ENCODE data around the gene ACAN.

The ACAN gene

GRCh38 chr15:88843334-88843733 is 40.1 kb downstream of the ACAN start:
- DNase-seq (ENCODE audit: low spot score) = no peak

- DNase-seq (ENCODE audit: low spot score) = no peak
These were observed 41.6 kb downstream of the ACAN start for GRCh38 chr15:88844749-88845386.

- DNase-seq (ENCODE audit: low spot score) = no peak
These were observed 42.4 kb downstream of the ACAN start for GRCh38 chr15:88845616-88846015.

- no peak for DNase-seq (ENCODE audit: low spot score)
These were observed 43.9 kb downstream of the ACAN start for GRCh38 chr15:88847144-88847543.

GRCh38 chr15:88848203-88848602 is 45.0 kb downstream of the ACAN start:
- DNase-seq (ENCODE audit: low spot score) = no peak

GRCh38 chr15:88849376-88850072 is 46.3 kb downstream of the ACAN start:
- DNase-seq (ENCODE audit: low spot score) = no peak

- DNase-seq (ENCODE audit: low spot score) = no peak
These were observed 49.2 kb downstream of the ACAN start for GRCh38 chr15:88852476-88852875.

GRCh38 chr15:88858934-88859333 is 55.7 kb downstream of the ACAN start:
- no peak for DNase-seq (ENCODE audit: low spot score)

GRCh38 chr15:88859550-88859949 is 56.3 kb downstream of the ACAN start:
- DNase-seq (ENCODE audit: low spot score) = no peak

GRCh38 chr15:88860212-88860611 is 57.0 kb downstream of the ACAN start:
- DNase-seq (ENCODE audit: low spot score) = no peak

GRCh38 chr15:88863412-88863811 is 60.2 kb downstream of the ACAN start:
- no peak for DNase-seq (ENCODE audit: low spot score)

GRCh38 chr15:88864861-88865497 is 61.7 kb downstream of the ACAN start:
- DNase-seq (ENCODE audit: low spot score) = no peak

- DNase-seq (ENCODE audit: low spot score) = no peak
These were observed 62.4 kb downstream of the ACAN start for GRCh38 chr15:88865498-88866099.

- no peak for DNase-seq (ENCODE audit: low spot score)
These were observed 63.2 kb downstream of the ACAN start for GRCh38 chr15:88866295-88866881.

GRCh38 chr15:88871313-88871712 is 68.1 kb downstream of the ACAN start:
- no peak for DNase-seq (ENCODE audit: low spot score)

GRCh38 chr15:88872106-88872505 is 68.9 kb downstream of the ACAN start:
- DNase-seq (ENCODE audit: low spot score) = no peak

- DNase-seq (ENCODE audit: low spot score) = no peak
These were observed 69.5 kb downstream of the ACAN start for GRCh38 chr15:88872706-88873105.

- no peak for DNase-seq (ENCODE audit: low spot score)
These were observed 70.5 kb downstream of the ACAN start for GRCh38 chr15:88873786-88874185.

- no peak for DNase-seq (ENCODE audit: low spot score)
These were observed 71.0 kb downstream of the ACAN start for GRCh38 chr15:88874275-88874674.

- no peak for DNase-seq (ENCODE audit: low spot score)
These were observed 71.4 kb downstream of the ACAN start for GRCh38 chr15:88874684-88875083.

GRCh38 chr15:88876573-88876972 is 73.3 kb downstream of the ACAN start:
- DNase-seq (ENCODE audit: low spot score) = no peak

GRCh38 chr15:88877415-88877814 is 74.2 kb downstream of the ACAN start:
- no peak for DNase-seq (ENCODE audit: low spot score)

- no peak for DNase-seq (ENCODE audit: low spot score)
These were observed 74.7 kb downstream of the ACAN start for GRCh38 chr15:88877906-88878305.

Measured in NAMALWA (cell line).